Activated CD4-positive, alpha-beta memory T cell treated with anti-CD3 and anti-CD28 coated beads for 36 hours (primary cell): ENCODE measurements around the gene SVEP1. TPM values are rescaled to one million over a fixed set of nuclear protein-coding genes. Genes with fewer than 3 reads are reported as not detected.

Experiments
- CTCF ChIA-PET: fragments of 350-600 bp; sonication (Branson Sonifier 250); formaldehyde crosslinking; loops from one replicate; lab custom pipeline; 2021; ENCODE audit warnings: antibody characterized with exemption, inconsistent platforms; lab: Charles Lee
- POLR2A ChIA-PET: fragments of 350-600 bp; sonication (Branson Sonifier 250); formaldehyde crosslinking; loops from one replicate; lab custom pipeline; 2021; ENCODE audit warnings: antibody characterized with exemption; lab: Charles Lee
- DNase-seq: peaks from one replicate; pipeline ENCODE4 v3.0.0-alpha.2; 2020
- H3K27ac Mint-ChIP-seq: one replicate; pipeline ENCODE4 v1.8.0; 2021; ENCODE audit warnings: mixed read lengths
- H3K27me3 Mint-ChIP-seq: one replicate; pipeline ENCODE4 v1.8.0; 2021; ENCODE audit warnings: mixed read lengths
- H3K36me3 Mint-ChIP-seq: one replicate; pipeline ENCODE4 v1.8.0; 2021; ENCODE audit warnings: mixed read lengths
- H3K4me1 Mint-ChIP-seq: one replicate; pipeline ENCODE4 v1.8.0; 2021; ENCODE audit warnings: low read depth, mixed read lengths
- H3K4me3 Mint-ChIP-seq: one replicate; pipeline ENCODE4 v1.8.0; 2021; ENCODE audit warnings: mild to moderate bottlenecking, mixed read lengths
- H3K9me3 Mint-ChIP-seq: one replicate; pipeline ENCODE4 v1.8.0; 2021; ENCODE audit warnings: mixed read lengths
- intact Hi-C: fragments of 100-400 bp; cut with micrococcal nuclease; formaldehyde crosslinking; loops from one replicate; pipeline ENCODE4 v1.15.1; 2023
- total RNA-seq, 2 experiments: library from RNA; stranded (reverse); gene quantifications; one replicate each; pipeline ENCODE4 v1.2.3, GENCODE V29; 2021

Gene SVEP1
- total RNA-seq, 2 experiments from 2014 or later, result not detected

GRCh38 chr9:110602281-110602680, 22.7 kb upstream of the SVEP1 start:
- Mint-ChIP-seq H3K27me3 (peaks cover 2% of the 10 kb centered on the region), H3K27ac (no peak overlapping the region), H3K9me3 (peaks cover 2% of the 10 kb centered on the region), H3K4me1 (no peaks in the 10 kb centered on the region), H3K36me3 (no peaks in the 10 kb centered on the region), H3K4me3 (no peak overlapping the region)
- DNase-seq, result no peak
- POLR2A ChIA-PET, result no interaction called here
- intact Hi-C loops, result no loop called here
- CTCF ChIA-PET, result no interaction called here

- Mint-ChIP-seq H3K4me1 (no peaks in the 10 kb centered on the region), H3K36me3 (no peaks in the 10 kb centered on the region), H3K4me3 (no peak overlapping the region), H3K27ac (no peak overlapping the region), H3K9me3 (peaks cover 2% of the 10 kb centered on the region), H3K27me3 (peaks cover 2% of the 10 kb centered on the region)
- no peak for DNase-seq
- ChIA-PET POLR2A (no interaction called here), CTCF (no interaction called here)
- intact Hi-C loops, result no loop called here
These were observed 21.6 kb upstream of the SVEP1 start for GRCh38 chr9:110601098-110601497.

GRCh38 chr9:110599468-110599867, 19.9 kb upstream of the SVEP1 start:
- CTCF ChIA-PET, result no interaction called here
- H3K4me1 Mint-ChIP-seq, result no peaks in the 10 kb centered on the region
- no peaks in the 10 kb centered on the region for H3K9me3 Mint-ChIP-seq
- POLR2A ChIA-PET, result no interaction called here
- no peak overlapping the region for H3K4me3 Mint-ChIP-seq
- intact Hi-C loops, result no loop called here
- H3K27me3 Mint-ChIP-seq, result peaks cover under 1% of the 10 kb centered on the region
- no peak for DNase-seq
- H3K36me3 Mint-ChIP-seq, result no peaks in the 10 kb centered on the region
- no peak overlapping the region for H3K27ac Mint-ChIP-seq

- Mint-ChIP-seq H3K27me3 (no peaks in the 10 kb centered on the region), H3K9me3 (peaks cover 11% of the 10 kb centered on the region), H3K4me3 (no peak overlapping the region), H3K27ac (no peak overlapping the region), H3K4me1 (no peaks in the 10 kb centered on the region), H3K36me3 (peaks cover 2% of the 10 kb centered on the region)
- no peak for DNase-seq
- intact Hi-C loops, result no loop called here
- ChIA-PET CTCF (no interaction called here), POLR2A (no interaction called here)
These were observed 12.7 kb upstream of the SVEP1 start for GRCh38 chr9:110592044-110592830.

- ChIA-PET CTCF (no interaction called here), POLR2A (no interaction called here)
- Mint-ChIP-seq H3K4me1 (no peaks in the 10 kb centered on the region), H3K9me3 (peaks cover 12% of the 10 kb centered on the region), H3K27ac (no peak overlapping the region), H3K4me3 (no peak overlapping the region), H3K27me3 (no peaks in the 10 kb centered on the region), H3K36me3 (peaks cover 2% of the 10 kb centered on the region)
- intact Hi-C loops, result no loop called here
- DNase-seq, result no peak
These were observed 12.0 kb upstream of the SVEP1 start for GRCh38 chr9:110591526-110591925.

- Mint-ChIP-seq H3K27ac (no peak overlapping the region), H3K4me3 (no peak overlapping the region)
- POLR2A ChIA-PET, result no interaction called here
These were observed 11.3 kb upstream of the SVEP1 start for GRCh38 chr9:110590816-110591215.

GRCh38 chr9:110588296-110588695, 8.8 kb upstream of the SVEP1 start:
- POLR2A ChIA-PET, result no interaction called here
- CTCF ChIA-PET, result no interaction called here
- Mint-ChIP-seq H3K27me3 (no peaks in the 10 kb centered on the region), H3K9me3 (peaks cover 22% of the 10 kb centered on the region), H3K27ac (no peak overlapping the region), H3K4me3 (no peak overlapping the region), H3K36me3 (peaks cover 2% of the 10 kb centered on the region), H3K4me1 (no peaks in the 10 kb centered on the region)
- no peak for DNase-seq
- intact Hi-C loops, result no loop called here

More at GRCh38 chr9:110590816-110591215, 11.3 kb upstream of the SVEP1 start:
- no peak for DNase-seq
- H3K9me3 Mint-ChIP-seq, result peaks cover 12% of the 10 kb centered on the region
- H3K27me3 Mint-ChIP-seq, result no peaks in the 10 kb centered on the region
- no peaks in the 10 kb centered on the region for H3K4me1 Mint-ChIP-seq
- H3K36me3 Mint-ChIP-seq, result peaks cover 2% of the 10 kb centered on the region
- CTCF ChIA-PET, result no interaction called here
- intact Hi-C loops, result no loop called here

- no peak overlapping the region for H3K4me3 Mint-ChIP-seq
- peaks cover 27% of the 10 kb centered on the region for H3K27me3 Mint-ChIP-seq
- ChIA-PET CTCF (no interaction called here), POLR2A (no interaction called here)
- H3K9me3 Mint-ChIP-seq, result peaks cover 12% of the 10 kb centered on the region
- H3K4me1 Mint-ChIP-seq, result peaks cover 2% of the 10 kb centered on the region
- H3K36me3 Mint-ChIP-seq, result no peaks in the 10 kb centered on the region
- DNase-seq, result no peak
- no peak overlapping the region for H3K27ac Mint-ChIP-seq
- intact Hi-C loops, result no loop called here
These were observed 3.7 kb upstream of the SVEP1 start for GRCh38 chr9:110583237-110583636.

- CTCF ChIA-PET, result no interaction called here
- H3K4me1 Mint-ChIP-seq, result peaks cover 2% of the 10 kb centered on the region
- intact Hi-C loops, result no loop called here
- POLR2A ChIA-PET, result no interaction called here
- peaks cover 10% of the 10 kb centered on the region for H3K9me3 Mint-ChIP-seq
- no peak overlapping the region for H3K4me3 Mint-ChIP-seq
- H3K27ac Mint-ChIP-seq, result no peak overlapping the region
- DNase-seq, result no peak
- peaks cover 29% of the 10 kb centered on the region for H3K27me3 Mint-ChIP-seq
- H3K36me3 Mint-ChIP-seq, result no peaks in the 10 kb centered on the region
These were observed 2.6 kb upstream of the SVEP1 start for GRCh38 chr9:110582156-110582555.

- ChIA-PET POLR2A (no interaction called here), CTCF (no interaction called here)
- no peak for DNase-seq
- Mint-ChIP-seq H3K27ac (no peak overlapping the region), H3K4me3 (no peak overlapping the region), H3K4me1 (peaks cover 2% of the 10 kb centered on the region), H3K36me3 (no peaks in the 10 kb centered on the region), H3K9me3 (peaks cover 10% of the 10 kb centered on the region), H3K27me3 (peaks cover 30% of the 10 kb centered on the region)
- intact Hi-C loops, result no loop called here
These were observed 1.3 kb upstream of the SVEP1 start for GRCh38 chr9:110580850-110581249.

GRCh38 chr9:110579862-110580219, 300 bp upstream of the SVEP1 start:
- Mint-ChIP-seq H3K27me3 (peaks cover 30% of the 10 kb centered on the region), H3K27ac (no peak overlapping the region), H3K4me3 (no peak overlapping the region), H3K9me3 (peaks cover 3% of the 10 kb centered on the region), H3K4me1 (peaks cover 2% of the 10 kb centered on the region), H3K36me3 (no peaks in the 10 kb centered on the region)
- no peak for DNase-seq
- ChIA-PET POLR2A (no interaction called here), CTCF (no interaction called here)
- intact Hi-C loops, result no loop called here

GRCh38 chr9:110578575-110579033, 937 bp downstream of the SVEP1 start:
- Mint-ChIP-seq H3K4me1 (peaks cover 2% of the 10 kb centered on the region), H3K4me3 (no peak overlapping the region), H3K27ac (no peak overlapping the region), H3K36me3 (no peaks in the 10 kb centered on the region), H3K27me3 (peaks cover 30% of the 10 kb centered on the region), H3K9me3 (no peaks in the 10 kb centered on the region)
- CTCF ChIA-PET, result no interaction called here
- intact Hi-C loops, result no loop called here
- DNase-seq, result no peak
- POLR2A ChIA-PET, result no interaction called here

- intact Hi-C loops, result no loop called here
- Mint-ChIP-seq H3K27ac (no peak overlapping the region), H3K4me3 (no peak overlapping the region), H3K27me3 (peaks cover 26% of the 10 kb centered on the region), H3K9me3 (no peaks in the 10 kb centered on the region), H3K36me3 (no peaks in the 10 kb centered on the region), H3K4me1 (peaks cover 2% of the 10 kb centered on the region)
- ChIA-PET POLR2A (no interaction called here), CTCF (no interaction called here)
- no peak for DNase-seq
These were observed 3.6 kb downstream of the SVEP1 start for GRCh38 chr9:110575945-110576344.
